ENCODE measurements around the gene DPH5. TPM values are rescaled to one million over a fixed set of nuclear protein-coding genes. Genes with fewer than 3 reads are reported as not detected.

DPH5 gene
- 46.3 and 52.1 TPM in 2 replicates for total RNA-seq

GRCh38 chr1:101025657-101026429 is at the start of gene DPH5:
TSS of gene DPH5 (minus strand) at chr1:101025784. CDS start at chr1:101025443, 341 bp downstream.

Other genes starting within 250 kb of the DPH5 start
- 38.9 and 47.8 TPM in 2 replicates for gene EXTL2, start 130.9 kb downstream of the DPH5 start, total RNA-seq
- 100 and 104 TPM in 2 replicates for gene SLC30A7, start 129.7 kb downstream of the DPH5 start, total RNA-seq
- gene S1PR1, start 211.2 kb upstream of the DPH5 start, total RNA-seq: 8.4 and 10.8 TPM in 2 replicates